NCI-H1930 (cell line): ENCODE results near the gene CA9.
A peak's percentile ranks its signal among the peaks of the same experiment; 100 is the strongest.

ENCODE experiments used
- DNase-seq, 2 experiments: peaks; one replicate each; lab custom pipeline; 2025; lab: John Stamatoyannopoulos, UW

CA9 gene

GRCh38 chr9:35675732-35676392, 2.1 kb downstream of the CA9 start:
- DNase-seq = peak; percentile 65 to 74

GRCh38 chr9:35679091-35679490, 5.4 kb downstream of the CA9 start:
- DNase-seq = no peak

- no peak for DNase-seq
These were observed 6.1 kb downstream of the CA9 start for GRCh38 chr9:35679766-35680330.

DNA sequence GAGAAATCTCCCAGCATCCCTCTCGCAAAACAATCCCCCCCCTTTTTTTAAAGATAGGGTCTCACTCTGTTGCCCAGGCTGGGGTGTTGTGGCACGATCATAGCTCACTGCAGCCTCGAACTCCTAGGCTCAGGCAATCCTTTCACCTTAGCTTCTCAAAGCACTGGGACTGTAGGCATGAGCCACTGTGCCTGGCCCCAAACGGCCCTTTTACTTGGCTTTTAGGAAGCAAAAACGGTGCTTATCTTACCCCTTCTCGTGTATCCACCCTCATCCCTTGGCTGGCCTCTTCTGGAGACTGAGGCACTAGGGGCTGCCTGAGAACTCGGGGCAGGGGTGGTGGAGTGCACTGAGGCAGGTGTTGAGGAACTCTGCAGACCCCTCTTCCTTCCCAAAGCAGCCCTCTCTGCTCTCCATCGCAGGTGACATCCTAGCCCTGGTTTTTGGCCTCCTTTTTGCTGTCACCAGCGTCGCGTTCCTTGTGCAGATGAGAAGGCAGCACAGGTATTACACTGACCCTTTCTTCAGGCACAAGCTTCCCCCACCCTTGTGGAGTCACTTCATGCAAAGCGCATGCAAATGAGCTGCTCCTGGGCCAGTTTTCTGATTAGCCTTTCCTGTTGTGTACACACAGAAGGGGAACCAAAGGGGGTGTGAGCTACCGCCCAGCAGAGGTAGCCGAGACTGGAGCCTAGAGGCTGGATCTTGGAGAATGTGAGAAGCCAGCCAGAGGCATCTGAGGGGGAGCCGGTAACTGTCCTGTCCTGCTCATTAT, 6.8 kb downstream of the CA9 start:
- no peak for DNase-seq

DNA sequence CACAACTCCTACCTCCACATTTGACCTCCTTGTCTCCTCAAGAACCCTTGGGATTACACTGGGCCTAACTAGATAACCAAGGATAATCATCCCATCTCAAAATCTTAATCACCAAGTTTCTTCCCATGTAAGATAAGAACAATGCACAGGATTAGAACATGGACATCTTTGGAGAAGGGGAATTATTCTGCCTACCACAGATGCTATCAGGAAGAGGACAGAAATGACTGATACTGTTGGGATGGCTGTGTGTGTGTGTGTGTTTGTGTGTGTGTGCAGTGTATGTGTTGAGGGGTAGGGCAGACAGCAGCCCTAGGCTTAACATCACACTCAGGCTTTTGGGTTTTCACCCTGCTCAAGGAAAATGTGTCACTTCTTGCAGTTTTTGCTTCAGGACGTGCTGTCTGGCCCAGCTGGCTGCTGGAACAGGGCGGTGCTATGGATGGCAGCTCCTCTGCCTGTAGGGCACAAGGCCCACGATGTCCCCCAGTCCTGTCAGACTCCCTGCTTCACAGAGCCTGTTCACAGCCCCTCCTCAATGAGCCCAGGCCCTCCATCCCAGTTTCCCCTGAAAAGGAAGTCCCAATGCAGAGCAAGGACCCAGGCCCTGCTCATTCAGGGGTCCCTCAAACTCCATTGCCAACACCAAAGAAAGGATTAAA, 7.7 kb downstream of the CA9 start:
- no peak for DNase-seq

- DNase-seq = no peak
These were observed 8.3 kb downstream of the CA9 start for GRCh38 chr9:35682051-35682450.

GRCh38 chr9:35682520-35683315, 9.0 kb downstream of the CA9 start:
- no peak for DNase-seq

- DNase-seq = no peak
These were observed 9.6 kb downstream of the CA9 start for GRCh38 chr9:35683323-35683722.

GRCh38 chr9:35684921-35685320, 11.2 kb downstream of the CA9 start:
- DNase-seq = no peak

DNA sequence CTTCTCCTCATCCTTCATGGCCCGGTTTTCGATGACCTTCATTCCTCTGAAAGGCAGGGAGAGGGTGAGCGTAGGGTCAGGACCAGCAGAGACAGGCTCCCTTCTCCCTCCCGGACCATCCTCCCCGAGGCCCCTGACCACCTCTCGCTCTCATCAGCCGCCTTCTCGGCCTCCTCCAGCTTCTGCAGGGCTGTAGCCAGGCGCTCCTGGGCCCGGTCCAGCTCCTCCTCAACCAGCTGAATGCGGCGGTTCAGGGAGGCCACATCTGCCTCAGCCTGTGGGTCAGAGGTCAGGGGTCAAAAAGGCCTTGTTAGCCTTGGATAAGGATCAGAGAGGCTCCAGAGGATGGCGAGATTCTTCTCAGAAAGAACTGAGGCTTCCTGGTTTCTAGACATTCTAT, 11.8 kb downstream of the CA9 start:
- DNase-seq = no peak

DNA sequence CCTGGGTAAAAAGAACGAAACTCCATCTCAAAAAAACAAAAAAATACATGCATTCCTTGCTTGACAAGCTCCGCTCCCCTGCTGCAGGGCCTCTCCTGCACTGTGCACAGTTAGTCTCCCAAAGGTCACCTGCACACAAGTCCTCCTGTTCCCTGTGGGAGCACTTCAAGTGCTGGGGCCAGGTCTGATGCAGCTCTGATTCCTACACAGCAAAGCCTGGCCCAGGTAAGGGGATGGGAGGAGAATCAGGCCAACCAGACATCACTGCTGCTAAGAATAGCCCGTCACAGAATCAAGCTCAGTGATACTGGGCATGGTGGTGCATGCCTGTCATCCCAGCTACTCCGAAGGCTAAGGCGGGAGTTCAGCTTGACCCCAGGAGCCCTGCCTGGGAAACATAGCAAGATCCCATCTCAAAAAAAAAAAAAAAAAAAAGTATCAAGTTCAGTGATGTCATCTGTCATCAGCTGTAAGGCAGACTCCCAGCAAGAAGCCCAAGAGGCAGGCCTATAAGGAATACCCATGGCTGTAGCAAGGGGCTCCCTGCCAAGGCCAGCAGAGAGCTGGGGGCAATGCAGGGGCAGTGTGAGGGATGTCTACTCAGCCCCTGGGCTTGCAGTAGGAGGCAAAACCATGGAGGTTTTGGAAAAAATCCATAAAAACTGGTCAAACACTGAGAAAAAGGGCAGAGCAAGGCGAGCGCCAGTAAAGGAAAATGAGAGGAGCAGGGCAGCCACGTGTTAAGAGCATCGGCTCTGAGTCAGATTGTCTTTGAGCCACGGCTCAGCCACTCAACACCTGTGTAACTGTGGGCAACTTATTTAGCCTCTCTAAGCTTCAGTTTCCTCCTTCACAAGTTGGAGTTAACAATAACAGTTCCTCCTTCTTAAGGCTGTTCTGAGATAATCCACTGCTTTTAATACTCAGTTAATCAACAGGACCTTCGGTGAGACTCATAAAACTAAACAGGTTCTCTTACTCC, 12.8 kb downstream of the CA9 start:
- DNase-seq = no peak

DNA sequence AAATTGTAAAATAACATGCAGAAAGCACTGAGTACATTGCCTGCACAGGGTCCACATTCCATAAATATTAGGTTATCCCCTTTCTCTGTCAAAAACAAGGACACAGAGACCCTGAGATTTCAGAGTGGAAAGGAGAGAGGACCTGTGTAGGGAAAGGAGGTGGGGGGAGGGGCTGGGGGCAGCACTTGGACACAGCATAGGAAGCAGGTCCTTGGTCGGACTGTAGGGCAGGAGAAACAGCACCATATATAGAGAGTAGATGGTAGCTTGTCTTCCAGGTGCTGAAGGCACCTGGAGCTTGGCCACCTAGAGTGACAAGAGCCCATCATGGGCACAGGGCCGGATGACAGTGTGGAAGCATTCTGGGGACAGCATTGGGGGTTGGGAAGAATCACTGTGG, 13.6 kb downstream of the CA9 start:
- no peak for DNase-seq

- DNase-seq = no peak
These were observed 14.3 kb downstream of the CA9 start for GRCh38 chr9:35687972-35688557.

DNA sequence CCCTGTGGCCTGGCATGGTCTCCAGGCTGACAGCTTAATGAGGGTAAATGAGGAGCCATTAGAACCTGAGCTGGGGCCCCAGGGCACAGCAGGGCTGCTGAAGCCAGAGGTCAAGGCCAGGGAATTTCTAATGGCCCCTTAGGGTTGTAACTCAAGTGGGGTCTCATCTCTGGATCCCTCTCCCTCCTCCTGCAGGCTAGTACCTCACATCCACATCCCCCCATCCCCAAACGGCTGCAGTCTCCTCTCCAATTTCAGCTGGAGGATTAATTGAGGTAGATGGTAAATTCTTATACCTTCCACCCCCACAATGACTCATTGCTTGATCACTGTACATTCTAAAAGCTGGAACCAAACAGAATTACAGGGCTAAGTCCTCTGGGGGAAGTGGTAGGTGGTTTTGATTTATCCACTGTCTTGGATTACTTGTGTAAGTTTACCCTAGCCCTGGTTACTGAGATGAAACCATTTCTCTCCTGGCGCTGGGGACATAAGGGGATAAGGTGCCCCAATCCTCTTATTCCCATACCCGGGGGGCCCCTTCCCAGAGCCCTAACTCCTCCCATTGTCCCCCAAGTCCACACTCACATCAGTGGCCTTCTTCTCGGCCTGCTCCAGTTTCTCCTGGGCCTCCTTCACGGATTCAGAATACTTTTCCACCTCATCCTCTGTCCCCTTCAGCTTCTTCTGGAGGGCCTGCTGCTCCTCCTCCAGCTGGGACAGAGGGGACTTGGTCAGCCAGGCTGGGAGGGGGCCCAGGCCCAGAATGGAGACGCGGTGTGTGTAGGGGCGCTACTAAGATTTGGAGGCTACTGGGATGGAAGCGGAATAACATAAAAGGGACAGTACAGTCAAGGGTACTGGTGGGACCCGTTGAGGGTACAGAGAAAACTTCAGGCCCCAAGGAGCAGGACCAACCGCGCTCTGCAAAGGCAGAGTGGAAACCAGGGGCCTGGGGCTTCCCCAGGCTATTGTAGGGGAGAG, 15.1 kb downstream of the CA9 start:
- DNase-seq = no peak

DNA sequence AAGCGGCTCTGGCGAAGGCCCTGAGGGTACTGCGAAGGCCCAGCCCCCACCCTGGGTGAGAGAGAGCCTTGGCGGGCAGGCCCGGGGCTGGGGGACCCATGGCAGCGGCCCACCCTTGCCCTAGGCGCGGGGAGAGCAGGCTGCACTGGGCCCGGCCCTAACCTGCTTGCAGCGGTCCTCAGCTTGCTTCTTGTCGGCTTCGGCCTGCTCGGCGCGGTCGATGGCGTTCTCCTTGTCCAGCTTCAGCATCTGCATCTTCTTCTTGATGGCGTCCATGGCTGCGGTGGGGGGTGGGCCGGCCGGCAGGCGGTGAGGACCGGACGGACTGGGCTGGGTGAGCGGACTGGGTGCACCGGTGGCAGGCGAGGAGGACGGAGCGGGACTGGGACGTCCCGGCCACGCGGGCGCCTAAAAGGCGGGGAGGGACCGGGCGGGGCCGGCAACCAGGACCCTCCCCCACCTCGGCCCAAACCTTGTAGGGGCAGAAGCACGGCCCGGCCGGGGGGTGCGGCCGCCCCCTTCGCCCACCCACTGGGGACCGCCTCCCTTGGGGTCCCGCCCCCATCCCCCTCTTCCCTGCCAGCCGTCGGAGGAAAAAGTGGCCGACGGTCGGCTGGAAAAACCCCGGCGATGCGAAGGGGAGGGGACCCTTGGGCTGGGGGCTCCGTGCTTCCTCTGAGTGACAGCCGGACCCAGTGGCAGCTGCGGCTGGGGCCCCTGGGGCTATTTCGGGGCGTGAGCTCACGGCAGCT, 16.0 kb downstream of the CA9 start, which contains the start of gene TPM2:
Gene TPM2 (minus strand): TSS at position 384 of the 752 bp plus-strand sequence. CDS start 108 bp downstream, at position 276.
- no peak for DNase-seq

- DNase-seq = no peak
These were observed 16.5 kb downstream of the CA9 start for GRCh38 chr9:35690294-35690613.

GRCh38 chr9:35690614-35691333, 17.0 kb downstream of the CA9 start:
- peak in 1 of 2 experiments; percentile 19 for DNase-seq

- no peak for DNase-seq
These were observed 17.6 kb downstream of the CA9 start for GRCh38 chr9:35691334-35691650.
